ENCODE results near the gene FOXJ1. TPM values are rescaled to one million over a fixed set of nuclear protein-coding genes. Genes with fewer than 3 reads are reported as not detected.

The FOXJ1 gene
- total RNA-seq, 1 experiment from 2014 or later = 4.0 TPM

DNA sequence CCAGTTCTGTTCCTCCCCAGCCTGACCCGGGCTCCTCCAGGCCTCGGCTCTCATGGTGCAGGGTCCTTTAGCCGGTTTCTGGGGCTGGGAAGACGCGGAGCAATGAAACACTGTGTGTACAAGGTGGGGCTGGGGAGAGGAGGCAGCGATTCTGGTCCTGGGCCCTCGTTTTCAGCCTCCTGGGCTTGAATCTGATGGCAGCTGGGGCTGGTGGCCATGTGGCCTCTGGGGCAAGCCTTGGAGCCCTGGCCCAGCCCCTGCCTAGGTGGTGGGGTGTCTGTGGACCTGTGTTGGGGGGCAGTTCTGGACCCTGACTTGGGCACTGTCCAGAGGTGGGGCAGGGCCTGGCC, 4.1 kb downstream of the FOXJ1 start:
- Histone ChIP-seq H3K9ac (ENCODE audit: extremely low read depth, insufficient read length, low read length) (no peak overlapping the region), H3K23me2 (ENCODE audit: insufficient read length, low read depth, low read length, poor library complexity, severe bottlenecking) (peaks cover 51% of the 10 kb centered on the region), H3K79me1 (ENCODE audit: insufficient read depth, low read depth, low read length, poor library complexity, severe bottlenecking) (no peaks in the 10 kb centered on the region), H3K4me2 (ENCODE audit: insufficient read depth, insufficient read length, low read length) (no peak overlapping the region), H2BK20ac (ENCODE audit: low read depth, low read length, poor library complexity, severe bottlenecking) (no peak overlapping the region), H3K27ac (ENCODE audit: insufficient read length, low read depth, low read length) (no peak overlapping the region), H4K5ac (ENCODE audit: insufficient read length, low read depth, low read length) (no peak overlapping the region), H4K91ac (ENCODE audit: insufficient read length, low read depth, low read length) (no peak overlapping the region), H2AK5ac (ENCODE audit: insufficient read length, low read length) (no peak overlapping the region), H2BK120ac (ENCODE audit: low read depth, low read length, poor library complexity, severe bottlenecking) (no peak overlapping the region), H3K4me1 (ENCODE audit: insufficient read depth, low read length) (peaks cover 5% of the 10 kb centered on the region; the same call in 1 of the 2 replicates), H2BK5ac (ENCODE audit: insufficient read length, low read length) (no peak overlapping the region), H3K56ac (ENCODE audit: insufficient read length, low read depth, low read length) (no peak overlapping the region), H3K18ac (ENCODE audit: insufficient read length, low read depth, low read length) (no peak overlapping the region), H3K14ac (ENCODE audit: insufficient read depth, low read length) (no peak overlapping the region), H3T11ph (ENCODE audit: low read length) (no peak overlapping the region), H3K23ac (ENCODE audit: insufficient read length, low read depth, low read length) (no peak overlapping the region), H2AFZ (ENCODE audit: low read length) (no peak overlapping the region), H2BK15ac (ENCODE audit: low read depth, low read length) (no peak overlapping the region), H4K8ac (replicated peaks; ENCODE audit: insufficient read length, low read depth, low read length) (no peak overlapping the region), H3K9me3 (ENCODE audit: control insufficient read depth, low read depth, low read length) (no peaks in the 10 kb centered on the region), H3K27me3 (ENCODE audit: insufficient read depth, low read length) (peaks cover 40% of the 10 kb centered on the region), H2BK12ac (ENCODE audit: insufficient read length, low read depth, low read length) (no peak overlapping the region), H4K20me1 (ENCODE audit: control insufficient read depth, insufficient read depth, insufficient read length) (no peaks in the 10 kb centered on the region), H3K79me2 (ENCODE audit: insufficient read depth, low read length) (no peaks in the 10 kb centered on the region), H3K4ac (ENCODE audit: low read depth, low read length) (no peak overlapping the region)
- Mint-ChIP-seq H3K4me3 (peak overlapping the region in 1 of 2 experiments; percentile 75; a peak in 4 of 5 replicates), H3K4me1 (peaks cover 61 to 76% of the 10 kb centered on the region in 2 experiments), H3K9me3 (peaks cover 0 to 3% of the 10 kb centered on the region in 2 experiments; a peak in 2 of 5 replicates), H3K27me3 (ENCODE audit: low read depth) (peaks cover 68% of the 10 kb centered on the region), H3K36me3 (ENCODE audit: insufficient read depth in 1 of 3, low read depth in 3 of 3) (no peaks in the 10 kb centered on the region), H3K27ac (no peak overlapping the region)
- no CpG with 5 or more reads among the region's 7 CpGs for WGBS (ENCODE audit: extremely low coverage, insufficient read length, low lambda C conversion rate)
- DNase-seq = no peak
- TF ChIP-seq, protein P1, sequence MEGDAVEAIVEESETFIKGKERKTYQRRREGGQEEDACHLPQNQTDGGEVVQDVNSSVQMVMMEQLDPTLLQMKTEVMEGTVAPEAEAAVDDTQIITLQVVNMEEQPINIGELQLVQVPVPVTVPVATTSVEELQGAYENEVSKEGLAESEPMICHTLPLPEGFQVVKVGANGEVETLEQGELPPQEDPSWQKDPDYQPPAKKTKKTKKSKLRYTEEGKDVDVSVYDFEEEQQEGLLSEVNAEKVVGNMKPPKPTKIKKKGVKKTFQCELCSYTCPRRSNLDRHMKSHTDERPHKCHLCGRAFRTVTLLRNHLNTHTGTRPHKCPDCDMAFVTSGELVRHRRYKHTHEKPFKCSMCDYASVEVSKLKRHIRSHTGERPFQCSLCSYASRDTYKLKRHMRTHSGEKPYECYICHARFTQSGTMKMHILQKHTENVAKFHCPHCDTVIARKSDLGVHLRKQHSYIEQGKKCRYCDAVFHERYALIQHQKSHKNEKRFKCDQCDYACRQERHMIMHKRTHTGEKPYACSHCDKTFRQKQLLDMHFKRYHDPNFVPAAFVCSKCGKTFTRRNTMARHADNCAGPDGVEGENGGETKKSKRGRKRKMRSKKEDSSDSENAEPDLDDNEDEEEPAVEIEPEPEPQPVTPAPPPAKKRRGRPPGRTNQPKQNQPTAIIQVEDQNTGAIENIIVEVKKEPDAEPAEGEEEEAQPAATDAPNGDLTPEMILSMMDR (conservative IDR thresholded peaks at IDR 0.05) = no peak

All from H9 (cell line).